ENCODE measurements around the gene IL24.

Gene IL24

GRCh38 chr1:206868264-206868663, 29.0 kb upstream of the IL24 start:
- no peak overlapping the region for H3K4me3 ChIP-seq
- no peak overlapping the region for H3K9ac ChIP-seq (ENCODE audit: insufficient read length)
- no peak overlapping the region for H3K27ac ChIP-seq
- no peaks in the 10 kb centered on the region for H3K9me3 ChIP-seq (ENCODE audit: low read depth, low read length)
- no peak for DNase-seq (ENCODE audit: low read depth, low spot score)
- TF ChIP-seq POLR2AphosphoS5 (IDR thresholded peaks at IDR 0.05; ENCODE audit: borderline replicate concordance, low read depth, low read length) (no peak), FOXP2 (optimal IDR thresholded peaks at IDR 0.05; ENCODE audit: control extremely low read depth, extremely low read length, insufficient read depth) (no peak), EZH2 (IDR thresholded peaks at IDR 0.05) (no peak)
- H3K36me3 ChIP-seq (ENCODE audit: insufficient read depth, low read length) = no peaks in the 10 kb centered on the region

GRCh38 chr1:206872139-206872538, 25.1 kb upstream of the IL24 start:
- Histone ChIP-seq H3K9me3 (ENCODE audit: low read depth, low read length) (no peaks in the 10 kb centered on the region), H3K36me3 (ENCODE audit: insufficient read depth, low read length) (no peaks in the 10 kb centered on the region), H3K4me3 (no peak overlapping the region), H3K9ac (ENCODE audit: insufficient read length) (no peak overlapping the region), H3K27ac (no peak overlapping the region)
- no peak for DNase-seq (ENCODE audit: low read depth, low spot score)
- no peak for TF ChIP-seq FOXP2 (optimal IDR thresholded peaks at IDR 0.05; ENCODE audit: control extremely low read depth, extremely low read length, insufficient read depth)
- no peak for TF ChIP-seq EZH2 (IDR thresholded peaks at IDR 0.05)
- no peak for TF ChIP-seq POLR2AphosphoS5 (IDR thresholded peaks at IDR 0.05; ENCODE audit: borderline replicate concordance, low read depth, low read length)

GRCh38 chr1:206873603-206874188, 23.5 kb upstream of the IL24 start:
- no peak overlapping the region for H3K27ac ChIP-seq
- DNase-seq (ENCODE audit: low read depth, low spot score) = no peak
- H3K4me3 ChIP-seq = no peak overlapping the region
- TF ChIP-seq EZH2 (IDR thresholded peaks at IDR 0.05) (no peak), FOXP2 (optimal IDR thresholded peaks at IDR 0.05; ENCODE audit: control extremely low read depth, extremely low read length, insufficient read depth) (no peak), POLR2AphosphoS5 (IDR thresholded peaks at IDR 0.05; ENCODE audit: borderline replicate concordance, low read depth, low read length) (no peak)
- no peaks in the 10 kb centered on the region for H3K36me3 ChIP-seq (ENCODE audit: insufficient read depth, low read length)
- no peaks in the 10 kb centered on the region for H3K9me3 ChIP-seq (ENCODE audit: low read depth, low read length)
- no peak overlapping the region for H3K9ac ChIP-seq (ENCODE audit: insufficient read length)

- H3K9ac ChIP-seq (ENCODE audit: insufficient read length) = no peak overlapping the region
- no peak for DNase-seq (ENCODE audit: low read depth, low spot score)
- no peak overlapping the region for H3K4me3 ChIP-seq
- H3K27ac ChIP-seq = no peak overlapping the region
- H3K9me3 ChIP-seq (ENCODE audit: low read depth, low read length) = no peaks in the 10 kb centered on the region
- TF ChIP-seq FOXP2 (optimal IDR thresholded peaks at IDR 0.05; ENCODE audit: control extremely low read depth, extremely low read length, insufficient read depth) (no peak), EZH2 (IDR thresholded peaks at IDR 0.05) (no peak), POLR2AphosphoS5 (IDR thresholded peaks at IDR 0.05; ENCODE audit: borderline replicate concordance, low read depth, low read length) (no peak)
- H3K36me3 ChIP-seq (ENCODE audit: insufficient read depth, low read length) = no peaks in the 10 kb centered on the region
Measured at GRCh38 chr1:206875752-206876377, 21.4 kb upstream of the IL24 start.

GRCh38 chr1:206878456-206878855, 18.8 kb upstream of the IL24 start:
- no peak overlapping the region for H3K4me3 ChIP-seq
- no peak for DNase-seq (ENCODE audit: low read depth, low spot score)
- H3K36me3 ChIP-seq (ENCODE audit: insufficient read depth, low read length) = no peaks in the 10 kb centered on the region
- no peak overlapping the region for H3K9ac ChIP-seq (ENCODE audit: insufficient read length)
- H3K9me3 ChIP-seq (ENCODE audit: low read depth, low read length) = no peaks in the 10 kb centered on the region
- no peak for TF ChIP-seq POLR2AphosphoS5 (IDR thresholded peaks at IDR 0.05; ENCODE audit: borderline replicate concordance, low read depth, low read length)
- TF ChIP-seq EZH2 (IDR thresholded peaks at IDR 0.05) = no peak
- no peak for TF ChIP-seq FOXP2 (optimal IDR thresholded peaks at IDR 0.05; ENCODE audit: control extremely low read depth, extremely low read length, insufficient read depth)
- no peak overlapping the region for H3K27ac ChIP-seq

GRCh38 chr1:206880314-206880713, 16.9 kb upstream of the IL24 start:
- no peak overlapping the region for H3K9ac ChIP-seq (ENCODE audit: insufficient read length)
- no peak overlapping the region for H3K4me3 ChIP-seq
- H3K36me3 ChIP-seq (ENCODE audit: insufficient read depth, low read length) = no peaks in the 10 kb centered on the region
- no peak overlapping the region for H3K27ac ChIP-seq
- no peak for TF ChIP-seq FOXP2 (optimal IDR thresholded peaks at IDR 0.05; ENCODE audit: control extremely low read depth, extremely low read length, insufficient read depth)
- TF ChIP-seq EZH2 (IDR thresholded peaks at IDR 0.05) = no peak
- no peak for TF ChIP-seq POLR2AphosphoS5 (IDR thresholded peaks at IDR 0.05; ENCODE audit: borderline replicate concordance, low read depth, low read length)
- no peaks in the 10 kb centered on the region for H3K9me3 ChIP-seq (ENCODE audit: low read depth, low read length)
- DNase-seq (ENCODE audit: low read depth, low spot score) = no peak

GRCh38 chr1:206882555-206882954, 14.7 kb upstream of the IL24 start:
- no peaks in the 10 kb centered on the region for H3K9me3 ChIP-seq (ENCODE audit: low read depth, low read length)
- no peaks in the 10 kb centered on the region for H3K36me3 ChIP-seq (ENCODE audit: insufficient read depth, low read length)

GRCh38 chr1:206883160-206883559, 14.1 kb upstream of the IL24 start:
- TF ChIP-seq POLR2AphosphoS5 (IDR thresholded peaks at IDR 0.05; ENCODE audit: borderline replicate concordance, low read depth, low read length) (no peak), EZH2 (IDR thresholded peaks at IDR 0.05) (no peak), FOXP2 (optimal IDR thresholded peaks at IDR 0.05; ENCODE audit: control extremely low read depth, extremely low read length, insufficient read depth) (no peak)
- peak; percentile 60 for DNase-seq (ENCODE audit: low read depth, low spot score)
- Histone ChIP-seq H3K9me3 (ENCODE audit: low read depth, low read length) (no peaks in the 10 kb centered on the region), H3K36me3 (ENCODE audit: insufficient read depth, low read length) (no peaks in the 10 kb centered on the region), H3K9ac (ENCODE audit: insufficient read length) (no peak overlapping the region), H3K27ac (no peak overlapping the region), H3K4me3 (no peak overlapping the region)

More at GRCh38 chr1:206882555-206882954, 14.7 kb upstream of the IL24 start:
- Histone ChIP-seq H3K9ac (ENCODE audit: insufficient read length) (no peak overlapping the region), H3K4me3 (no peak overlapping the region), H3K27ac (no peak overlapping the region)
- no peak for TF ChIP-seq FOXP2 (optimal IDR thresholded peaks at IDR 0.05; ENCODE audit: control extremely low read depth, extremely low read length, insufficient read depth)
- no peak for TF ChIP-seq EZH2 (IDR thresholded peaks at IDR 0.05)
- no peak for TF ChIP-seq POLR2AphosphoS5 (IDR thresholded peaks at IDR 0.05; ENCODE audit: borderline replicate concordance, low read depth, low read length)
- no peak for DNase-seq (ENCODE audit: low read depth, low spot score)

Data from SK-N-MC (cell line).